ENCODE results near the gene PHACTR3. TPM values are rescaled to one million over a fixed set of nuclear protein-coding genes. Genes with fewer than 3 reads are reported as not detected.

Gene PHACTR3
- polyA plus RNA-seq, 3 donors from 2014 or later = not detected

GRCh38 chr20:59588236-59588855 lies 16.0 kb upstream of the PHACTR3 start:
- Mint-ChIP-seq H3K27ac (no peak overlapping the region), H3K4me3 (no peak overlapping the region)
- no peak for DNase-seq

GRCh38 chr20:59589086-59589684 lies 15.2 kb upstream of the PHACTR3 start:
- no peaks in the 10 kb centered on the region for H3K4me1 Mint-ChIP-seq
- peaks cover 2 to 7% (median 6%) of the 10 kb centered on the region in 3 donors for H3K27me3 Mint-ChIP-seq (ENCODE audit: low read depth in 3 of 3)
- DNase-seq = no peak
- no peaks in the 10 kb centered on the region for H3K9me3 Mint-ChIP-seq
- no peaks in the 10 kb centered on the region for H3K36me3 Mint-ChIP-seq
- no peak overlapping the region for H3K27ac Mint-ChIP-seq
- no peak overlapping the region for H3K4me3 Mint-ChIP-seq

More at GRCh38 chr20:59588236-59588855, 16.0 kb upstream of the PHACTR3 start:
- Mint-ChIP-seq H3K4me1 (no peaks in the 10 kb centered on the region), H3K27me3 (ENCODE audit: low read depth in 3 of 3) (peaks cover 2 to 7% (median 6%) of the 10 kb centered on the region in 3 donors), H3K9me3 (no peaks in the 10 kb centered on the region), H3K36me3 (no peaks in the 10 kb centered on the region)

GRCh38 chr20:59591061-59591460 lies 13.3 kb upstream of the PHACTR3 start:
- Mint-ChIP-seq H3K4me3 (no peak overlapping the region), H3K36me3 (no peaks in the 10 kb centered on the region), H3K27ac (no peak overlapping the region), H3K4me1 (no peaks in the 10 kb centered on the region), H3K27me3 (ENCODE audit: low read depth in 3 of 3) (peaks cover 3 to 7% (median 6%) of the 10 kb centered on the region in 3 donors), H3K9me3 (no peaks in the 10 kb centered on the region)
- DNase-seq = no peak

- no peak for DNase-seq
- Mint-ChIP-seq H3K4me3 (no peak overlapping the region), H3K9me3 (peaks cover 0 to 1% (median 0%) of the 10 kb centered on the region in 6 donors), H3K4me1 (no peaks in the 10 kb centered on the region), H3K27ac (no peak overlapping the region), H3K36me3 (no peaks in the 10 kb centered on the region), H3K27me3 (ENCODE audit: low read depth in 3 of 3) (peaks cover under 1 to 26% (median 8%) of the 10 kb centered on the region in 3 donors)
Observed at GRCh38 chr20:59596690-59597089, 7.7 kb upstream of the PHACTR3 start.

- Mint-ChIP-seq H3K27ac (no peak overlapping the region), H3K4me3 (no peak overlapping the region), H3K36me3 (no peaks in the 10 kb centered on the region), H3K27me3 (ENCODE audit: low read depth in 3 of 3) (peaks cover 4 to 26% (median 9%) of the 10 kb centered on the region in 3 donors), H3K9me3 (peaks cover 0 to 1% (median 0%) of the 10 kb centered on the region in 6 donors), H3K4me1 (no peaks in the 10 kb centered on the region)
- no peak for DNase-seq
Observed at GRCh38 chr20:59597240-59597639, 7.1 kb upstream of the PHACTR3 start.

- peak in 2 of 3 donors; percentile 2 to 5 for DNase-seq
- Mint-ChIP-seq H3K9me3 (peaks cover 0 to 1% (median 0%) of the 10 kb centered on the region in 6 donors), H3K27me3 (ENCODE audit: low read depth in 3 of 3) (peaks cover 6 to 27% (median 12%) of the 10 kb centered on the region in 3 donors), H3K27ac (no peak overlapping the region), H3K36me3 (no peaks in the 10 kb centered on the region), H3K4me1 (no peaks in the 10 kb centered on the region), H3K4me3 (no peak overlapping the region)
Observed at GRCh38 chr20:59598625-59599310, 5.6 kb upstream of the PHACTR3 start.

- H3K4me1 Mint-ChIP-seq = no peaks in the 10 kb centered on the region
- no peaks in the 10 kb centered on the region for H3K36me3 Mint-ChIP-seq
- no peak overlapping the region for H3K27ac Mint-ChIP-seq
- peaks cover 6 to 27% (median 12%) of the 10 kb centered on the region in 3 donors for H3K27me3 Mint-ChIP-seq (ENCODE audit: low read depth in 3 of 3)
- peaks cover 0 to 1% (median 0%) of the 10 kb centered on the region in 6 donors for H3K9me3 Mint-ChIP-seq
- H3K4me3 Mint-ChIP-seq = no peak overlapping the region
- DNase-seq = no peak
Observed at GRCh38 chr20:59599941-59600340, 4.4 kb upstream of the PHACTR3 start.

- DNase-seq = no peak
- H3K36me3 Mint-ChIP-seq = no peaks in the 10 kb centered on the region
- no peak overlapping the region for H3K4me3 Mint-ChIP-seq
- H3K9me3 Mint-ChIP-seq = peaks cover 0 to 1% (median 0%) of the 10 kb centered on the region in 6 donors
- peaks cover 6 to 26% (median 12%) of the 10 kb centered on the region in 3 donors for H3K27me3 Mint-ChIP-seq (ENCODE audit: low read depth in 3 of 3)
- no peak overlapping the region for H3K27ac Mint-ChIP-seq
- no peaks in the 10 kb centered on the region for H3K4me1 Mint-ChIP-seq
Observed at GRCh38 chr20:59600472-59600871, 3.9 kb upstream of the PHACTR3 start.

- no peak overlapping the region for H3K4me3 Mint-ChIP-seq
- H3K27ac Mint-ChIP-seq = no peak overlapping the region
- DNase-seq = no peak
- peaks cover 11 to 25% (median 12%) of the 10 kb centered on the region in 3 donors for H3K27me3 Mint-ChIP-seq (ENCODE audit: low read depth in 3 of 3)
- no peaks in the 10 kb centered on the region for H3K4me1 Mint-ChIP-seq
- H3K9me3 Mint-ChIP-seq = peaks cover 0 to 1% (median 0%) of the 10 kb centered on the region in 6 donors
- H3K36me3 Mint-ChIP-seq = no peaks in the 10 kb centered on the region
Observed at GRCh38 chr20:59602546-59603080, 1.7 kb upstream of the PHACTR3 start.

GRCh38 chr20:59603176-59603575 lies 1.2 kb upstream of the PHACTR3 start:
- Mint-ChIP-seq H3K36me3 (no peaks in the 10 kb centered on the region), H3K4me3 (no peak overlapping the region), H3K9me3 (peaks cover 0 to 1% (median 0%) of the 10 kb centered on the region in 6 donors), H3K4me1 (no peaks in the 10 kb centered on the region), H3K27ac (no peak overlapping the region), H3K27me3 (ENCODE audit: low read depth in 3 of 3) (peaks cover 11 to 25% (median 11%) of the 10 kb centered on the region in 3 donors)
- no peak for DNase-seq

GRCh38 chr20:59604741-59605600 lies 631 bp downstream of the PHACTR3 start:
- Mint-ChIP-seq H3K36me3 (no peaks in the 10 kb centered on the region), H3K4me1 (no peaks in the 10 kb centered on the region), H3K27me3 (ENCODE audit: low read depth in 3 of 3) (peaks cover 12 to 14% (median 13%) of the 10 kb centered on the region in 3 donors), H3K4me3 (no peak overlapping the region), H3K9me3 (peaks cover 0 to 3% (median 0%) of the 10 kb centered on the region in 6 donors), H3K27ac (no peak overlapping the region)
- no peak for DNase-seq

GRCh38 chr20:59605601-59606364 lies 1.4 kb downstream of the PHACTR3 start:
- H3K27ac Mint-ChIP-seq = no peak overlapping the region
- peaks cover 0 to 3% (median 0%) of the 10 kb centered on the region in 6 donors for H3K9me3 Mint-ChIP-seq
- H3K36me3 Mint-ChIP-seq = no peaks in the 10 kb centered on the region
- H3K27me3 Mint-ChIP-seq (ENCODE audit: low read depth in 3 of 3) = peaks cover 9 to 14% (median 10%) of the 10 kb centered on the region in 3 donors
- no peaks in the 10 kb centered on the region for H3K4me1 Mint-ChIP-seq
- DNase-seq = no peak
- H3K4me3 Mint-ChIP-seq = no peak overlapping the region

- peaks cover 0 to 2% (median 0%) of the 10 kb centered on the region in 6 donors for H3K9me3 Mint-ChIP-seq
- H3K4me1 Mint-ChIP-seq = no peaks in the 10 kb centered on the region
- H3K27me3 Mint-ChIP-seq (ENCODE audit: low read depth in 3 of 3) = peaks cover 9 to 14% (median 10%) of the 10 kb centered on the region in 3 donors
- H3K36me3 Mint-ChIP-seq = no peaks in the 10 kb centered on the region
- H3K4me3 Mint-ChIP-seq = no peak overlapping the region
- DNase-seq = no peak
- no peak overlapping the region for H3K27ac Mint-ChIP-seq
Observed at GRCh38 chr20:59606566-59606965, 2.2 kb downstream of the PHACTR3 start.
